Activated CD8-positive, alpha-beta memory T cell treated with anti-CD3 and anti-CD28 coated beads, Interleukin-2, amount 50 U/mL, for 1 hour (primary cell): Measurements from ENCODE around the gene NES.

Experiments
- DNase-seq: peaks from one replicate; pipeline ENCODE4 v3.0.0-alpha.2; 2020; ENCODE audit errors: extremely low read depth

Gene NES

DNA sequence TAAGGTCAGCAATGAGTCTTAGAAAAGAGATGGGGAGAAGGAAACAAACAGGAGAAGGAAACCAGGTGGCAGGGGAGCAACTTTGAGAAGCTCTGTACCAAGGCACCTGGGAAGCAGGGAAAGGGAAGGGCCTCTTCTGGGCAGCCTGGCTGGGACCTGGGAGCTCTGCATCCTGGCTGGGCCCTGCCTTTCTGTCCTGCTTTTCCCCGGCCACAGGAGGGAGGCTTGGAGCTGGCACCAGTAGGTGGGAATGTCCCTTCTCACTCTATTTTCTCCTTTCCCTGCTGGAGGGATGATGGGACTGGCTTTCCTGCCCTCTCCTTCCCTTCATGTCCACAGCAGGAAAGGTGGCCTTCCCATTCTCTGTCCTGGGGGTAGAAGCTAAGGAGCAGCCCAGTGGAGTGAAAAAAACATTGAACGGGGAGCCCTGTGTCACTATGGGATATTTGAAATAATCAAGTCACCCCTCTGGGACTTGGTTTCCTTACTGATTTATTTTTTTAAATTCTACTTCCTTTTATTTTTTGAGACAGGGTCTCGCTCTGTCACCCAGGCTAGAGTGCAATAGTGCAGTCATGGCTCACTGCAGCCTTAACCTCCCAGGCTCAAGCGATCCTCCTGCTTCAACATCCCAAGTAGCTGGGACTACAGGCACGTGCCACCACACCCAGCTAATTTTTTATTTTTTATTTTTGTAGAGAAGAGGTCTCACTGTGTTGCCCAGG, 5.1 kb upstream of the NES start:
- no peak for DNase-seq

DNA sequence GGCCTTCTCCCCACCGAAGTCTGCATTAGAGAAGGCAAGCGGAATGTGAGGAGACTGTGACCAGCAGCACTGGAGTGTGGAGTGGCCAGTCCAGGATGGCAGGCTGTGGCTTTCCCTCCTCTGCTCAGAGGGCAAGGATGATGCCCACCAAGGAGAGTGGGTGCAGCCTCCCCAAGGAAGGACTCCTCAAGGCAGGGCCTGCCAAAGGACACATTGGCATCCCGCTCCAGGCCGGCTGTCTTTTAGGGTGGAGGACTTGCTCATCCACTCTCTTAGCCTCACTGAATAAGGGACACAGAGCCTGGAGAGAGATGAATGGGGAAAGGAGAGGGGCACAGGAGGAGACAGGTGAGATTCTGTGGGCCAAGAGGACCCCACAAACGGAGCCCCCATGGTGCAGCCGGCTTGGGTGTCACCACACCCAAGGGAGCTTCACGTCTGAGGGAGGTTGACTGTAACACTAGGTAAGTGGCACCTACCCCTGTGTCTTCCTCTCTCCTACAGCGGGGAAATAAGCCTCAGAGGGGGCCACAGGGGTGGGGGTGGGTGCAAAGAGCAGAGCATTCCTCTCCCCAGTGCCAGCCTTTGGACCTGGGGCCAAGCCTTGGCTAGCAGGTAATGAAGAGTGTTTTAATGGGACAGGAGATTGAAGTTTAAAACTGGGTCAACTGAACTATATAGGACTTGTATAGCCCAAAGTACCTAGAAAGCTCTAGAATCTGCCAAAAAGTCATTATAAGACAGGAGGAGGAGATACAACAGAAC, 4.2 kb upstream of the NES start:
- DNase-seq, result no peak

DNA sequence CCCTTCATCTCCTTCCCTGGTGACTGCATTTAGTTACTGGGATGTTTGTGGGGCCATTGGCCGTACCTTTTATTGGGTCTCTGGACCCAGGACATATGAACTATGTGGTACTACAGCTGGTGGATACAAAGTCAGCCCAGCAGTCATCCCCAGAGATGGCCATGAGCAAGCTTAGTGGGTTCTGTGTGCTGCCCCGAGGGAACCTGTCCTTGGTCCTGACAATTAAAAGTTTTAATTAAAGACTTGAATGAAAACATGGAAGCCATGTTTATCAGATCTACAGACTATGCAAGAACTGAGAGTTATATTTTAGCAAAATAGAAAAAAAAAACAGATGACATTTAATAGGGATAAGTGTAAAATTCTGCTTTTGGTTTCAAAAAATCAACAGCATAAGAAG, 2.8 kb upstream of the NES start:
- no peak for DNase-seq

DNA sequence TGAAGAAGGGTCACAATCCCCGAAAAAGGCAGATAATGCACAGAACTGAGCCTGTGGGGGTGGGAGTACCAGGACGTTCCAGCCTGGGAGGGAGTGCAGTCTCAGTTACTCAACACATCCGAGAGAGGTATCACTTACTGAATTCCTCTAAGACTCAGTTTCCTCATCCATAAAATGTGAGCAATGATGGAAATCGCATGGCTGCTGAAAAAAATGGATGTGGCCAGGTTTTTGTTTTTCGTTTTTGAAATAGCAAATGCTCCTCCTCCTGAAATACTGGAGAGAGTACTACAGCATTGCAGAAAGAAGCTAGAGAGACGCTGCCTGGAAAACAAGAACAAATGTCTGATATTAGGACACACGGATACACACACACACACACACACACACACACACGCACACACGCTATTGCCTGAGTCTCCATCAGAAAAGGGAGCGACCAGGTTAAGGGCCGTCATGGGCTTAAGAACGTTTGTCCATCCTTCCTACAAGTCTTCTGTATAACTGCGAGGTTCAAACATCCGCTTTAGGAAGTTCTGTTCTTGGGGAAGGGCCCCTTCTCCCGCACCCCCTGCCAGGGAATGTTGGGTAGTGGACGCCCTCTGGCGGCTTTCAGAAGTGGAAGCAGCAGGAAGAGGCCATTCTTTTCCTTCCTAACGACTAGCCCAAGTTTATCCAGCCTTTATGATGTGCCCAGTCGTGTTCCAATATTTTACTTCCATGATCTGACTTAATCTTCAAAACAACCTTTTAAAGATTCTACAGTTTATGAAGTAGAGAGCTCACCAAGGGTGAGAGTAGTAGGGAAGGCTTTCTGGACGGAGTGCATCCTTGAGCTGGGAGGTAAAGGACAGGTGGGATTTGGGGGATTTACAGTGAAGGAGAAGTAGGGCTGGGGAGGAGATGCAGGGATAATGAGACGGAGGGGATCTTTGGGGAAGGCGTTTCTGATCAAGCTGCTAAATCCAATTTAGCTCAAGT, 699 bp upstream of the NES start:
- no peak for DNase-seq

DNA sequence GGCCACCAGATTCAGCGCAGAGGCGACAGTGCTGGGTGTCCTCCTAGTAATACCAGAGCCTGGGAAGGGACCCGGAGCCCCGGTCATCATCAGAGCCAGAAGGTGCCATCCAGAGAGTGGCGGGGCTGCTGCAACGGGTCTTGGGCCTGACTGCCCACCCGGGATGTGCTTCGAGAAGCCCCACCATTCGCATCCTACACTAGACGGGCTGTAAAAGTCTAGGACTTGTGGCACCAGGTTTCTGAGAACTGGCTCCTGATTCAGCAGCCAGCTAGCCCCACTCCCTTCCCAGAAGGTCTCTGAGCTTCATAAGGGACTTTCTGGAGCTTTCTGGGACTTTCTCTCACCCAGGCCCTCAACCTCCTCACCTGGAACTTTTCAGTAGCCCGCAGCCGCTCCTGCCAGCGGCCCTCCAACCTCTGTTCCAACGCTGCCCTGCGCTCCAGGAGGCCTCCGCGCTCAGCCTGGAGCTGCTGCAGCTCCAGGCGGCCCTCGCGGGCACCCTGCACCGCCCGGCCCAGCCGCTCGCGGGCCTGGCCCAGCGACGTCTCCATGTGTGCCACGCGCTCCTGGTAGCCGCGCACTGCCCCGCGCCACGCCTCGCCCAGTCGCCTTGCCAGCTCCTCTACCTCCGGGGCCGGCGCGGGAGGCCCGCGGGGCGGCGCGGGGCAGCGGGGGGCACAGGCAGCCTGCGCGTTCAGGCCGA, 940 bp downstream of the NES start:
- DNase-seq, result no peak

DNA sequence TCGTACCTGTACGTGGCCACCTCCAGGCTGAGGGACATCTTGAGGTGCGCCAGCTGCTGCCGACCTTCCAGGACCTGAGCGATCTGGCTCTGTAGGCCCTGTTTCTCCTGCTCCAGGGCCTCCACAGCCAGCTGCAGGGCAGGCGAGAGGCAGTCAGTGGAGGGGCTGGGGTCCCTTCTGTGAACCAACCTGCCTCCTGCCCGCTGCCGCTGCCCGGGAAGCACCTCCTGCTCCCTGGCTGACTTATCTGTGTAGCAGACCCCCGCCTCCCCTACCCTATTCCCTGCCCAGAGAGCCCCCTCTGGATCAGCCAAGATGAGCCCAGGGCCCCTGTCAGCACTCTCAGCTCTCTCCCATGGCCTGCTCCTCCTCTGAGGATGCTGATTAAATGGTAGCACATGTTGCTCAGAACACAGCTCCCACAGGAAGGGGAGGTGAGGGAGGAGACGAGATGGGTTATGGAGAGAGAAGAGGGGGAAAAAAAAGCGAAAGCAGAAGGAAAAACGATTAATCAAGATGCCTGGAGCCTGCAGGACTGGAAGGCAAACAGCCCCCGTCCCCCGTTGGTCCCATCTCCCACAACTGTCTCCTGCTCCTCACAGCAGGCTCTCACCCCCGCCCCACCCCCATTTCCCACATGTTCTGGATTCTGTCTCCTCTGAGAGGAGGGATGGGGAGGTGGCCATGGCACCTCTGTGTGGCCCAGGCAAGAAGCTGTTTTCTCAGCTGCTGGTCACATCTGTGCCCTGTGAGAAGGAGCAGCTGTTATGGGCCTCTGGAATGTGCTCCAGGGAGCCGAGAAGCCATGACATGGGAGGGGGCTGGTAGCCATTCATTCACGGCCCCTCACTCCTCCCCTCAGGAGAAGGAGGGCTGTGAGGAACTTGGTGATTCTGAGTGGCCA, 1.7 kb downstream of the NES start:
- DNase-seq, result no peak

DNA sequence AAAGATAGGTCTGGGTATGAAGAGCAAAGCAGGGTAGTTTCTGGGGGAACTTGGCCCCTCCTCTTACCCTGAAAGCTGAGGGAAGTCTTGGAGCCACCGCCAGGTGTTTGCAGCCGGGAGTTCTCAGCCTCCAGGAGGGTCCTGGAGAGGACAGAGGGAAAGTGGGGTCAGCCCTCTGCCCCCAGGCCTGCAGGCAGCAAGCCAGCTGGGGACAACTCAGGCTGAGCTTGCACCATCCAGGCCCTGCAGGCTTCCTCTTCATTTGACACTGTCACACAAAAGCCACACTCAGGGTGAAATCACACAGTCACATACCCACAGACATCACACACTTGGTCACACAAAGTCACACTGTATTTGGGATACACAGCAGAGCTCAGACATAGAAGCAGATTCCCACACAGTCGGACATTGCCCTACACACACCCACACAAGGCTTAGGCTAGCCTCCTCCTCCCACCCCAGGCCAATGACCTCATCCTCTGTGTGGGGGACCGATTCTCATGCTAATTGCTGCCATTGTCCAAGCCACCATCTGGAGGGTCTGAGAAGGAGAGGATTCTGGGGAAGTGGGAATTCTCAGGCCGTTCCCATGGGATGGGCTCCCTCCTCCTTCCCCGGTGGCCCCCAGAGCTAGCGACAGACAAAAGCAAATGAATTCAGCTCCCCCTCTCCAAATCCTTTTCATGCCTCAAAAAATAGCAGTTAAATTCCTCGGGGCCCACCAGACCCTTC, 3.7 kb downstream of the NES start:
- DNase-seq, result no peak

DNA sequence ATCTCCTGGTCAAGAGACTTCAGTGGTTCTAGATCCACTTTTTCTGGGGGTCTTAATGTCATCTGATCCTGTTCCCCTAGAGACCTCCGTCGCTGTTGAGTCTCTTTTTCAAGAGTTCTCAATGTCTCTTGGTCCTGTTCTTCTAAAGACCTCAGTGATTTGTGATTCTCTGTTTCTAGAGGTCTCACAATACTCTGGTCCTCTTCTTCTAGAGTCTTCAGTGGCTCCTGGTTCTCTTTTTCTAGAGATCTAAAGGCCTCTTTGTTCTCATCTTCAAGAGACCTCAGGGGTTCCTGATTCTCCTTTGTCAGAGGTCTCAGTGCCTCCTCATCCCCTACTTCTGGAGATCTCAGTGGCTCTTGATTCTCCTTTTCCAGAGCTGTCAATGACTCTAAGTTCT, 5.4 kb downstream of the NES start:
- no peak for DNase-seq

DNA sequence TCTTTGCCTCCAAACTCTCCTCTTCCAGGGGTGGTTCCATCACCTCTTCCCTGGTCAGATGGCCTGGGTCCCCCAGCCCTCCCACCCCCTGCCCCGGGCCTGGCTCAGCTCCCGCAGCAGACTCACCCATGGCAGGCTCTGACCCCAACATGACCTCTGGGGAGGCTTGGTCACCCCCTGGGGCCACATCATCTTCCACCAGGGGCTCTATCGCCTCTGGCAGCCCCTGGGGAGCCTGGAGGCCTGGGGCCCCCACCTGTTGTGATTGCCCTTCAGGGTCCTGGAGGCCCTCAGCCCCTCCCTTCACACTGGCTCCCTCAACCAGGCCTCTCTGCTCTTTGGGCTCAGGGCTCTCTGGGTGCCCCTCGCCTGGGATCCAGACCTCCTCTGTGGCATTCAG, 6.4 kb downstream of the NES start:
- no peak for DNase-seq

DNA sequence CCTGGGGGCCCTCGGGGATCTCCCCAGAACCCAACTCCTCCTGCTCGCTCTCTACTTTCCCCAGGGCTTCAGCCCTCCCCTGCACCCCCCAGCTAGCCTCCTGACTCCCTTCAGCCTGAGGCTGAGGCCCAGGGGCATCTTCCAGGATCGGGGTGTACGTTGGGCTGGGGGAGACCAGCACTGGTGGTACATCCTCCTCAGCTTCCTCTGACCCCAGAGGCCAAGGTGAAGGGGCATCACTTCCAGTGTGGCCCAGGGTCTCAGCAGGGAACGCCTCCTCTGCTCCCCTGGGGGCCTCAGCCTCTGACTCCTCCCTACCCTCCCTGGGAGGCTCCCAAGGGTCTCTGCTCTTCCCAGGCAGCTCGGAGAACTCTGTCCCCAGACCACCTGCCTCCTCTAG, 6.8 kb downstream of the NES start:
- no peak for DNase-seq

DNA sequence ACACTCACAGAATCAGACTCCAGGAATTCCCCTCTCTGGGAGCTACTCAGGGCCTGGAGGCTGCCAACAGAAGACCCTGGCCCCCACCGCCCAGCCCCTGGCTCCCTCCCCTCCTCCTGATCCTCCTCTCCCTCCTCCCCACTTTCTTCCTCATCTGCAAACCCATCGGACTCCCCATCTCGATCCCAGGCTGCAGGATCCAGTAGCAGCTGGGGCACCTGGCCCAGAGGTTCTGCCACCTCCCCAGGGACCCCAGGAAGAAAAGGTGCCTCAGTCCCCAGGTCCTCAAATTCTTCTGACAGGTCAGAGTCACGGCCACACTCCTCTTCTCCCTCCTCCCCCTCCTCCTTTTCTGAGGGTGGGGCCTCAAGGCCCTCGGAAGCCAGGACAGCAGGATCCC, 7.4 kb downstream of the NES start:
- DNase-seq, result no peak

DNA sequence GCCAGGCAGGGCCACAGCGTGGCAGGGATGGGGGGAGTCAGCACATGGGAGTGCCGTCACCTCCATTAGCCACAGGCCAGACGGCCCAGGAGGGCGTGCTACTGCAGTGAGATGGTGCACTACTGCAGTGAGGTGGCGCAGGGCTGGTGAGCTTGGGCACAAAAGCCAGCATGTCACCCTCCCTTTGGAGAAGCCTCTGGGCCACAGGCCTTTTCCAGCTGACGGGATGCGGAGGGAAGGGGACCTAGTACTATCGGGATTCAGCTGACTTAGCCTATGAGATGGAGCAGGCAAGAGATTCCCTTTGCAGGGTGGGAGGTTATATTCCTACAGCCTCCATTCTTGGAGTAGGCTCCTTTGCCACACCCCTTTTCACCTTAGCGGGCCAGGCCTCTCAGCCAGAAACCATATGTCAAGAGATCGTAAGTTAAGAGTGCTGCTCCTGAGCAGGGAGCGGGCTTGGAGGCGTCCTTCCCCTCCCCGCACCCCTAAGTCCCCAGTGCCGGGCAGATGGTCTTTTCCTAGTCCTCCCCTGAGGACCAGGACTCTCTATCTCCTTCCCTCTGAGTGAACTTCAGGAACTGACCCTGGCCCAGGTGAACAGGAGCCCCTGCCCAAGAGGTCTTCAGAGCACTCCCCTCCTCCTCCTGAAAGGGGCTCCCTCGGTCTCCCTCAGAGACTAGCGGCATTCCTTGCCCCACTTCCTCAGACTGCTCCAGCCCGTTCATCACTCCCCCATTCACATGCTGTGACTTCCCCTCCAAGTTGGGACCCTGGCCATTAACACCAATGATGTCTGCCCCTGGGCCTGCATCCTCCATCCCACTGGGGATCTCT, 8.2 kb downstream of the NES start:
- DNase-seq, result no peak

DNA sequence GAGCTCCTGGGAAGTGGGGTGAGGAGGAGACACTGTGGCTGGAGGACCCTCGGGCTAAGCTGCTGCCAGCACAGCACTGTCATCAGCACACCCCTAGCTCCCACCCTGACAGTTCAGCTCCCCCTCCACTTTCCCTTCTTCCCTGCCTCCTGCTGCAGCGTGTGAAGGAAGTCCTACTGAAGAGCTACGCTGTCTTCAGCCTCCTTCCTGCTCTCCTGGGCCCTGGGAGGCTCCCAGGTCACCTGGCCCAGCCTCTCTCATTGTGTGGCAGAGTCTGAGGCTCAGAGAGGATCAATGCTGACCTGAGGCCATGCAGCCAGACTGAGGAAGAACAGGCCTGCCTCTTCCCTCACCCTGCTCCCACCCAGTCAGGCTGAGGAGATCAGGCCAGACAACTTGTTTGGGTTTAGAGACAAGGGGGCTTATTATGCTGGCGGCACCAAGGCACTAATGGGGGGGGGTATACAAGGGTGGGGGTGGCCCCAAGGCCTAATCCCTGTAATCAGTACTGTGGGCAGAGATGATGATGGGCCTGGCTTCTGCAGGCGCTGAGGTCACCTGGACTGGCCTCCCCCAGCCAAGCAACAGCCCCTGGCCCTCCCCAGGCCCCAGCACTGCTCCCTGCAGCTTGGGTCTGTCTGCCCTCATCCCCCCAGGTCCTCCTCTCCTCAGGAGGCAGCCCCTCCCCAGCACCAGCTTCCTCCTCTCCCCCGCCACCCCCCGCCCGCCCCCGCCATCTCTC, 9.1 kb downstream of the NES start:
- DNase-seq, result no peak

DNA sequence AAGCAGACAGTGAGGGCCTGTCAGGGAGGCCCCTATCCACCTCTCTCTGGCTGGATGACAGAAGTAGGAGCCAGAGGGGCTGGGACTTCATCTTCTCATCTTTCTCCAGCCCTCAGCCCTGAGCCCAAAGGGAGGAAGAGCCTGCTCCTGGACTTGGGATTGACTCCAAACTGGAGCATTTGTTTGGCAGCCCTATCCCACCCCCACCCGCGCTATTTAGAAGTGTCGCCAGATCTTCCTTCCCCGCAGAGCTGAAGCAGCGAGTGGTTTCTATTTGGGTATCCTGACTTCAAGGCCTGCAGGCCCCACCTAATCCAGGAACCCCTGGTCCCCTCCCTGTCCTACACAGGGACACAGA, 9.6 kb downstream of the NES start:
- DNase-seq, result no peak

DNA sequence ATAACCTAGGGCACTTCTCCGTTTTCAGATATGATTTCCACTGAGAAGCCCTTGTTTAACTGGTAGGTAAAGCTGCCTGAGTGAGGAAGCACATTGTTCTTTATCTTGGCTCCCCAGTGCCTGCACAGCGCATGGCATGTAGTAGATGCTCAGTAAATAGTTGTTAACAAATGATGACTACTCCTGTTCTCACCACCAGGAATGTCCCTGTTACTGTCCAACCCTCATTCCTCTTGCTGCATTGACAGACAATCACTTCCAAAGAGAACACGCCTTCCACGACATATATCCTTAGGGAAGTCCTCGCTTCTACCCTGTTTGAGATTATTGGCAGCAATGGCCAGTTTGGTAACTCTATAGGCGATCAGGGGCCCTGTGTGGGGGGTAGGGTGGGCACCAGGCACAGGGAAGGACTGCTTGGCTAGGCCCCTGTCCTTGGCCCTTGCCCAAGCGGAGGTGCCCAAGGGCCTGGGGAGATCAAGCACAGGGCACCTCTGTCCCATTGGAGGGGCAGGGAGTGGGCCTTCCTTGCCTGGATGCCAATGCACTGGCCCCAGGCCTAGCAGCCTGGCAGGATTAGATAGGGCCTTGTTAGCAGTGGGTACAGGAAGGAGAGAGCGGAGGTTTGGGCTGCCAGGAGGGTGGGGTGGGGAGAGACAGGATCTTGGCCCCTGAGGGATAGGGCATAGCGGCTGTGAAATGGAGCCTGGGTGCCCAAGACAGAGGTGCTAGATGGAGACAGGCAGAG, 10.2 kb downstream of the NES start:
- no peak for DNase-seq

DNA sequence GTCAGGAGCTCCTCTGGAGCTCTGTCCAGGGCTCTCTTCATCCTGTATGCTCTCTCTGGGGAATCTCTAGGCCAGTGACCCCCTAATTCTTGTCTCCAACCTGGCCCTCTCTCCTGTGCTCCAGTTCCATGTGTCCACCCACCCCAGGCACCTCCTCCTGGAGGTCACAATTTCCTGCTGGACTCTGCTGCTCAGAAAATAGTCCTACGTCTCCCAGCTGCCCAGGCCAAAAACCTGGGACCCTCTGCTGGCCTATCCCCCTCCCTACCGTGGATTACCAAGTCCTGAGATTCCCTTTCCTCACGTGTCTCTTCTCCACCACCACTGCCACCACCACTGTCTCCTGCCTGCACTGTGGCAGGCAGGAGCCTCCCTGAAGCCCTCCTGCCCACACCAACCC, 11.7 kb downstream of the NES start:
- DNase-seq, result no peak

DNA sequence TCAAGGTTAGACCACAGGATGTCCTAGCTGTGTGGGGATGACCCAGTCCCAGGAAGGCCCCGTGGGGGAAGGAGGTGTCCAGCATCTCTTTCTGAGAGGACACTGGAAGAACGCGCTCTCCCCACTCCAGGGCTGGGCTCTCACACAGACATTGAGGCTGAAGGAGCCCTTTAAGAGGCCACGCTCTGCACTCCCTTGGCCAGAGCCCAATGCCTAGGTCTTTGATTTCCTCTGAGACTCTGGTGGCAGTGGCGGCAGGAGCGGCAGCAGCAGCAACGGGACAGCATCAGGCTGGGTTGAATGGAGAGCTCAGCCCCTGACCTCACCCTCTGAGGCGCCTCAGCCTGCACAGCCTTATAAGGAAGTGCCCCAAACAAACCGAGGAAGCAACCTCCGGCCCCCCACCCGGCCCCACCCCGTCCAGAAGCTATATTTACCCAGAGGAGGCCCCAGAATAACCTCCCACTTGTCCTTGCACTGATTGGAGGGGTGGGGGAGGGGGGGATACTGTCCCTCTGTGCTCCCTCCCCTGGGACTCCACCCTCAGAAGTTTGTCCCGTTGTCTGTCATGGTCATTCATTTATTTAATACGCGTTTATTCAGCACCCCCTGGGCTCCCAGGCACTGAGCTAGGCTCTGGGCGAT, 12.3 kb downstream of the NES start:
- DNase-seq, result no peak
